Pancreas (tissue), 10 donors: ENCODE data around the gene GABPA. TPM values are rescaled to one million over a fixed set of nuclear protein-coding genes. Genes with fewer than 3 reads are reported as not detected.
"Not testable (repeated sequence)": the region's sequence is repeated elsewhere in the genome, so short reads cannot be mapped to it uniquely, and the experiment has no call there.

Source experiments
- ATAC-seq, 4 donors: fragments of 200-7000 bp; cut with Tn5 transposase; one replicate each; pipeline versions ENCODE4 v1.8.0 to v1.9.1; 2020; ENCODE audit warnings: mild to moderate bottlenecking in 4 of 4, moderate library complexity in 4 of 4
- DNase-seq, 6 donors: peaks; one replicate each; pipeline ENCODE4 v3.0.0-alpha.2; 2020
- FAIRE-seq: peaks from 2 replicates; lab custom pipeline; 2012; peaks lifted over from hg19 to GRCh38; lab: Jason Lieb, UNC
- H3K27ac ChIP-seq, 4 donors: fragments of 200-600 bp; sonication (generic); 1 replicate in 3 of 4; 2 replicates in 1 of 4; pipeline versions ENCODE4 v1.5.0 to v1.8.0; 2020
- H3K27me3 ChIP-seq, 4 donors: fragments of 200-600 bp; one replicate each; pipeline ENCODE4 v1.8.0; 2021
- H3K36me3 ChIP-seq, 3 donors: fragments of 200-600 bp; sonication (generic) in 1 of 3; one replicate each; pipeline versions ENCODE4 v1.5.0 to v1.8.0; 2020 to 2021
- H3K4me1 ChIP-seq, 3 donors: fragments of 200-600 bp; one replicate each; pipeline ENCODE4 v1.8.0; 2021
- H3K4me3 ChIP-seq, 4 donors: fragments of 200-600 bp; sonication (generic) in 2 of 4; one replicate each; pipeline versions ENCODE4 v1.5.0 to v1.8.0; 2020 to 2021
- H3K9me3 ChIP-seq, 4 donors: fragments of 200-600 bp; one replicate each; pipeline ENCODE4 v1.8.0; 2021
- WGBS, 2 donors: extraction: QIAGEN DNeasy Blood & Tissue Kit; methylation state at CpG; one replicate each; pipeline ENCODE4 v1.1.7; 2013; 5-methylcytosine and 5-hydroxymethylcytosine counted together
- intact Hi-C, 3 donors: fragments of 100-400 bp; cut with DNase I; formaldehyde crosslinking; loops; one replicate each; pipeline versions ENCODE4 v1.11.1 to v1.14.2; 2022
- polyA plus RNA-seq, 2 donors: library from polyadenylated mRNA; stranded (reverse); fragments of 200-250 nt; gene quantifications; one replicate each; pipeline ENCODE4 v1.2.3, GENCODE V29; 2013
- total RNA-seq, 6 donors: library from RNA; stranded (reverse); fragmentation: NEBNext Ultra II Directional in 4 of 6; extraction: Animal tissue kit (Norgen Biotek cat#: 25700) in 4 of 6; gene quantifications; one replicate each; pipeline versions ENCODE4 v1.2.1 to v1.2.4, GENCODE V29; 2021 to 2023
- TF ChIP-seq, protein P1 (sequence below), 4 donors: fragments of 200-600 bp; sonication (generic) in 3 of 4; IDR thresholded peaks; one replicate each; pipeline versions ENCODE4 v1.5.0 to v1.8.0; 2021; ENCODE audit warnings: antibody characterized with exemption in 4 of 4
- donor health status: healthy with polysubstance abuse.
- donor health status: DM: no; HTN: no; CAD: no; lungs with moderate emphysema.
- donor health status: DM: no; HTN: no; CAD: no.
- donor health status: control.
- donor health status: control.
- donor health status: Bipolar disorder and iron deficiency.
- donor health status: DM: yes; HTN: yes; CAD: no.
- donor health status: DM: no; HTN: no; CAD: no.
- donor health status: DM: no; HTN: no; CAD: no.
- donor health status: DM: yes; HTN: yes; CAD: no.

Gene GABPA
- total and polyA plus RNA-seq, 8 donors = 3.7 to 14.7 (median 8.0) TPM

DNA sequence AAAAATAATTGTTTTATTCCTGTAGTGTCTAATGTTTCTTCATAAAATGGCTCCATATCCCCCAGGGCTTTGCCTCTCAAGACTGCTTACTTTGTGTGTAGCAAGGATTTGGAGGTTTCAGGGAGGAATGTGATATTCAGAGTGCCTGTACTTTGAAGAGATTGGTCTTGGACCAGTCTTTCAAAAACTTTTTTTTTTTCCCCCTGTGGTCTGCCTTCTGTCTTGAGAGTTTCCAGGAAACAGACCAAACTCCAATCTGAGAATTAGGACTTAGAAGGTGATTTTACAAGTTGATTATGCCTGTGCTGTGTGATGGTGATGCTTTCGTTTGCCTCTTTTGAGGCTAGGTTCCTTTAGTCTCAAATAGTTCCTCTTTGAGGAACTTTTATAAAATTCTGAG, 25.9 kb downstream of the GABPA start:
- Histone ChIP-seq H3K9me3 (no peaks in the 10 kb centered on the region), H3K4me1 (no peaks in the 10 kb centered on the region), H3K27ac (no peak overlapping the region), H3K36me3 (peaks cover 0 to 30% (median 11%) of the 10 kb centered on the region in 3 donors), H3K4me3 (no peak overlapping the region), H3K27me3 (no peaks in the 10 kb centered on the region)
- DNase-seq = no peak
- no peak for FAIRE-seq
- ATAC-seq = no peak
- intact Hi-C loops = no loop called here
- TF ChIP-seq, protein P1, sequence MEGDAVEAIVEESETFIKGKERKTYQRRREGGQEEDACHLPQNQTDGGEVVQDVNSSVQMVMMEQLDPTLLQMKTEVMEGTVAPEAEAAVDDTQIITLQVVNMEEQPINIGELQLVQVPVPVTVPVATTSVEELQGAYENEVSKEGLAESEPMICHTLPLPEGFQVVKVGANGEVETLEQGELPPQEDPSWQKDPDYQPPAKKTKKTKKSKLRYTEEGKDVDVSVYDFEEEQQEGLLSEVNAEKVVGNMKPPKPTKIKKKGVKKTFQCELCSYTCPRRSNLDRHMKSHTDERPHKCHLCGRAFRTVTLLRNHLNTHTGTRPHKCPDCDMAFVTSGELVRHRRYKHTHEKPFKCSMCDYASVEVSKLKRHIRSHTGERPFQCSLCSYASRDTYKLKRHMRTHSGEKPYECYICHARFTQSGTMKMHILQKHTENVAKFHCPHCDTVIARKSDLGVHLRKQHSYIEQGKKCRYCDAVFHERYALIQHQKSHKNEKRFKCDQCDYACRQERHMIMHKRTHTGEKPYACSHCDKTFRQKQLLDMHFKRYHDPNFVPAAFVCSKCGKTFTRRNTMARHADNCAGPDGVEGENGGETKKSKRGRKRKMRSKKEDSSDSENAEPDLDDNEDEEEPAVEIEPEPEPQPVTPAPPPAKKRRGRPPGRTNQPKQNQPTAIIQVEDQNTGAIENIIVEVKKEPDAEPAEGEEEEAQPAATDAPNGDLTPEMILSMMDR (IDR thresholded peaks at IDR 0.05) = no peak
- 89 to 94% methylated on average over 1 of the region's 1 CpG for WGBS, 2 donors

DNA sequence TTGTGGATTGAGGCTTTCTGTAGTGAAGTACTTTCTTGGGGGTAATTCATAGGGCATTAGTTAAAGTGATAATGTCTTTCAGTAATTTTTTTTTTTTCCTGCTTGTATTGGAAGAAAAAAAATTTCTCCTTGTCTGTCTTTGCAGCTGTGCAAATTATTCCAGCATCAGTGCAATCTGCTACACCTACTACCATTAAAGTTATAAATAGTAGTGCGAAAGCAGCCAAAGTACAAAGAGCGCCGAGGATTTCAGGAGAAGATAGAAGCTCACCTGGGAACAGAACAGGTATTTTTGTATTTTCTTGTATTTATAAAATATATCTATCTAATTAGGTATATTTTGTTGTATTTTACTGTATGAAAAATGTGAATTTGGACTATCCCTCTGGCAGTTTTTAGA, 29.3 kb downstream of the GABPA start:
- no peak for FAIRE-seq
- DNase-seq = no peak
- Histone ChIP-seq H3K36me3 (peaks cover 0 to 24% (median 11%) of the 10 kb centered on the region in 3 donors), H3K9me3 (no peaks in the 10 kb centered on the region), H3K27me3 (no peaks in the 10 kb centered on the region), H3K4me3 (no peak overlapping the region), H3K27ac (no peak overlapping the region), H3K4me1 (no peaks in the 10 kb centered on the region)
- intact Hi-C loops = no loop called here
- TF ChIP-seq, protein P1 (IDR thresholded peaks at IDR 0.05) = no peak
- ATAC-seq = no peak
- 53 to 69% methylated on average over 3 of the region's 3 CpGs for WGBS, 2 donors

DNA sequence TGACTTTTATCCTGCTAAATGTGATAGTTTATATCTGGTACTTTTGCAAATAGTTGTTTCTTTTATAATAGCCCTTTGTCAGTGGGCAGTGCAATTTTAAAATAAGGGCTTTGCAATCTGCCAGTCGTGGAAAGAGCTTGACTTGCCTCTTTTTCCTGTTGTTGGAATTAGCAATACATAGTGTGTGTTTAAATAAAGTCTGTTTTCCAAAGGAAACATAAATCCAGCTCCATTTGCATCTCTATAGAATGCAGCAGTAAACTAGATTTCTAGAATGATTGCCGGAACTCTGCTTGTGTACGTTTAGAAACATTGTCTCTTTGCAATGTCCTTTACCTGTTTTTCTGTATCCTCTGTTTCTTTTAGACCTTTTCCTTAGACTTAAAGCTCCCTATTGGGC, 33.1 kb downstream of the GABPA start:
- ATAC-seq (no peak), DNase-seq (no peak), FAIRE-seq (no peak)
- intact Hi-C loops = no loop called here
- WGBS, 2 donors = 82 to 85% methylated on average over 3 of the region's 3 CpGs
- Histone ChIP-seq H3K36me3 (peaks cover 0 to 8% (median 4%) of the 10 kb centered on the region in 3 donors), H3K27me3 (no peaks in the 10 kb centered on the region), H3K9me3 (no peaks in the 10 kb centered on the region), H3K27ac (no peak overlapping the region), H3K4me1 (peaks cover 0 to 3% (median 0%) of the 10 kb centered on the region in 3 donors), H3K4me3 (no peak overlapping the region)
- TF ChIP-seq, protein P1 (IDR thresholded peaks at IDR 0.05) = no peak

DNA sequence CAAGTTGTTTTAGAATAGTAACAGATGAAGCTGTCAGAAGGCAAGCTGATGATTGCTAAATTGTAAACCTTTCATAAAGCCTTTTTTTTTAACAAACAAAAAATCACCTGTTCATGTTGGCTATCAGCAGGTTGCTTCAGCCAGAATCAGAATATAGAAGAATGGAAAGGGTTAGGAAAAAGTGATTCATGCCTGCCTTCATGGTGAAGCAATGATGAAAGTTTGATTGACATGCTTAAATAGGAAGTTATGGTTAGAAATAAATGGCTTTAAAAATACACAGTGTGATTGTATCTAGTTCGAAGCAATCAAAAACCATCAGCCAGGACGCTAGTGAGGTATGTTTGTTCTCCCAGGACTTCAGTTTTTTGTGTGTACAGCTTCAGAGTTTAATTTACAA, 37.9 kb downstream of the GABPA start:
- Histone ChIP-seq H3K27me3 (no peaks in the 10 kb centered on the region), H3K4me1 (peaks cover 0 to 3% (median 0%) of the 10 kb centered on the region in 3 donors), H3K4me3 (no peak overlapping the region), H3K9me3 (no peaks in the 10 kb centered on the region), H3K36me3 (no peaks in the 10 kb centered on the region), H3K27ac (peak overlapping the region in 1 of 4 donors; percentile 13)
- DNase-seq = no peak
- TF ChIP-seq, protein P1 (IDR thresholded peaks at IDR 0.05) = no peak
- 11 to 14% methylated on average over 2 of the region's 2 CpGs for WGBS, 2 donors
- no peak for ATAC-seq
- intact Hi-C loops = no loop called here
- no peak for FAIRE-seq

DNA sequence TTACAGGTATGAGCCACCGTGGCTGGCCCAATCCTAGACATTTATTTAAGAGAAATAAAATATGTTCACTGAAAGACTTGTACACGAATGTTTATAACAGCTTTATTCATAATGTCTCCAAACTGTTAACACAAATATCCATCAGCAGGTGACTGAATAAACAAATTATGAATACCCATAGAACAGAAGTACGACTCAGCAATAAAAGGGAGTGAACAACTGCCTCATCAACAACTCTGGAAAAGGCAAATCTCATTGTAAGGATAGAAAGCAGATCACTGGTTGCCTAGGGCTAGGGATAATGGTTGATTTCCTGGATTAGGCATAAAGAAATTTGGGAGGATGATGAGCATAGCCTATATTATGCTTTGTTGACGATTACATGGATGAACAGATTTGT, 41.7 kb downstream of the GABPA start:
- Histone ChIP-seq H3K4me3 (no peak overlapping the region), H3K36me3 (no peaks in the 10 kb centered on the region), H3K4me1 (peaks cover 0 to 3% (median 0%) of the 10 kb centered on the region in 3 donors), H3K27me3 (no peaks in the 10 kb centered on the region), H3K27ac (no peak overlapping the region), H3K9me3 (no peaks in the 10 kb centered on the region)
- TF ChIP-seq, protein P1 (IDR thresholded peaks at IDR 0.05) = no peak
- ATAC-seq (no peak), DNase-seq (no peak), FAIRE-seq (no peak)
- intact Hi-C loops = no loop called here
- 65 to 70% methylated on average over 4 of the region's 4 CpGs for WGBS, 2 donors

DNA sequence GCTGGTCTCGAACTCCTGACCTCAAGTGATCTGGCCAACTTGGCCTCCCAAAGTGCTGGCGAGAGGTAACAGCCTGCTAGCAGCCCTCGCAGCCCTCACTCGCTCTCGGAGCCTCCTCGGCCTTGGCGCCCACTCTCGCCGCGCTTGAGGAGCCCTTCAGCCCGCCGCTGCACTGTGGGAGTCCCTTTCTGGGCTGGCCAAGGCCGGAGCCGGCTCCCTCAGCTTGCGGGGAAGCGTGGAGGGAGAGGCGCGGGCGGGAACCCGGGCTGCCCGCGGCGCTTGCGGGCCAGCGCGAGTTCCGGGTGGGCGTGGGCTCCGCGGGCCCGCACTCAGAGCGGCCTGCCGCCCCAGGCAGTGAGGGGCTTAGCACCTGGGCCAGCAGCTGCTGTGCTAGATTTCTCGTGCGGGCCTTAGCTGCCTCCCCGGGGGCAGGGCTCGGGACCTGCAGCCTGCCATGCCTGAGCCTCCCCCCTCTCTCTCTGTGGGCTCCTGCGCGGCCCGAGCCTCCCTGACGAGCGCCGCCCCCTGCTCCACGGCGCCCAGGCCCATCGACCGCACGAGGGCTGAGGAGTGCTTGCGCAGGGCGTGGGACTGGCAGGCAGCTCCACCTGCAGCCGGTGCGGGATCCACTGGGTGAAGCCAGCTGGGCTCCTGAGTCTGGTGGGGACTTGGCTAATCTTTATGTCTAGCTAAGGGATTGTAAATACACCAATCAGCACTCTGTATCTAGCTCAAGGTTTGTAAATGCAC, 43.5 kb downstream of the GABPA start:
- DNase-seq, H3K4me1 ChIP-seq, H3K4me3 ChIP-seq, intact Hi-C loops, H3K9me3 ChIP-seq, H3K27ac ChIP-seq, H3K36me3 ChIP-seq, FAIRE-seq, H3K27me3 ChIP-seq, ATAC-seq: not testable (repeated sequence)
- 79 to 90% methylated on average over 51 to 52 of the region's 52 CpGs for WGBS, 2 donors
